Astrocyte of the spinal cord (primary cell): ENCODE results near the gene ZKSCAN5.

Experiments used
- DNase-seq: peaks from one replicate; pipeline ENCODE4 v3.0.0; 2011; ENCODE audit warnings: low read depth, low spot score
- H3K4me3 ChIP-seq: 2 replicates; pipeline ENCODE4 v1.5.1; 2011; ENCODE audit warnings: low read depth, mild to moderate bottlenecking, low read length, moderate library complexity
- in situ Hi-C: cut with HindIII; loops from 2 replicates; pipeline ENCODE4 v1.10.0; 2017; ENCODE audit warnings: low sequenced_read_pairs
- TF ChIP-seq, protein P1 (sequence below): IDR thresholded peaks from 2 replicates; pipeline ENCODE4 v1.5.1; 2012; ENCODE audit warnings: low read depth, mild to moderate bottlenecking, low read length, inconsistent platforms

The ZKSCAN5 gene

GRCh38 chr7:99551767-99552463, 47.5 kb downstream of the ZKSCAN5 start, which contains the start of gene FAM200A:
Gene FAM200A, minus strand, starts transcription at chr7:99552114. Its CDS starts 3,707 bp downstream, at chr7:99548407.
- peak; percentile 94 for DNase-seq
- H3K4me3 ChIP-seq = peak within 1 kb of the TSS; percentile 99
- TF ChIP-seq, protein P1, sequence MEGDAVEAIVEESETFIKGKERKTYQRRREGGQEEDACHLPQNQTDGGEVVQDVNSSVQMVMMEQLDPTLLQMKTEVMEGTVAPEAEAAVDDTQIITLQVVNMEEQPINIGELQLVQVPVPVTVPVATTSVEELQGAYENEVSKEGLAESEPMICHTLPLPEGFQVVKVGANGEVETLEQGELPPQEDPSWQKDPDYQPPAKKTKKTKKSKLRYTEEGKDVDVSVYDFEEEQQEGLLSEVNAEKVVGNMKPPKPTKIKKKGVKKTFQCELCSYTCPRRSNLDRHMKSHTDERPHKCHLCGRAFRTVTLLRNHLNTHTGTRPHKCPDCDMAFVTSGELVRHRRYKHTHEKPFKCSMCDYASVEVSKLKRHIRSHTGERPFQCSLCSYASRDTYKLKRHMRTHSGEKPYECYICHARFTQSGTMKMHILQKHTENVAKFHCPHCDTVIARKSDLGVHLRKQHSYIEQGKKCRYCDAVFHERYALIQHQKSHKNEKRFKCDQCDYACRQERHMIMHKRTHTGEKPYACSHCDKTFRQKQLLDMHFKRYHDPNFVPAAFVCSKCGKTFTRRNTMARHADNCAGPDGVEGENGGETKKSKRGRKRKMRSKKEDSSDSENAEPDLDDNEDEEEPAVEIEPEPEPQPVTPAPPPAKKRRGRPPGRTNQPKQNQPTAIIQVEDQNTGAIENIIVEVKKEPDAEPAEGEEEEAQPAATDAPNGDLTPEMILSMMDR = no peak
- in situ Hi-C loops = no loop called here

GRCh38 chr7:99553039-99553438, 48.6 kb downstream of the ZKSCAN5 start:
- DNase-seq = no peak
- no peak overlapping the region for H3K4me3 ChIP-seq
- TF ChIP-seq, protein P1 = no peak
- in situ Hi-C loops = no loop called here

DNA sequence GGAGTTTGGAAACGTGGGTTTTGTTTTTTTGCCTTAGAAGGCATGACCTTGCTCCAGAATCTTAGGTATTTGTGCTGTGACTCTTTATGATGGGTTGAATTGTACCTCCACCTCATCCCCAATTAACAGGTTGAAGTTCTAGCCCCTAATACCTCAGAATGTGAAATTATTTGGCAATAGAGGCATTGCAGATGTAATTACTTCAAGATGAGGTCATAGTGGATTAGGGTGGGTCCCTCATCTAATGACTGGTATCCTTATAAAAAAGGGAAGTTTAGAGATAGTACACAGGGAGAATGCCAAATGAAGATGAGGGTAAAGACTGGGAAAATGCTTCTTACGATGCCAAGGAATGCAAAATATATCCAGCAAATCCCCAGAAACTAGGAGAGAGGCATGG, 50.5 kb downstream of the ZKSCAN5 start:
- in situ Hi-C loops = no loop called here
- H3K4me3 ChIP-seq = no peak overlapping the region
- TF ChIP-seq, protein P1 = no peak
- no peak for DNase-seq

- DNase-seq = no peak
- in situ Hi-C loops = no loop called here
- peak overlapping the region; percentile 91 for H3K4me3 ChIP-seq
- TF ChIP-seq, protein P1 = no peak
These were observed 52.7 kb downstream of the ZKSCAN5 start for GRCh38 chr7:99557196-99557607.

GRCh38 chr7:99557940-99558305, 53.5 kb downstream of the ZKSCAN5 start:
- in situ Hi-C loops = no loop called here
- DNase-seq = no peak
- peak overlapping the region; percentile 91 for H3K4me3 ChIP-seq
- TF ChIP-seq, protein P1 = no peak

DNA sequence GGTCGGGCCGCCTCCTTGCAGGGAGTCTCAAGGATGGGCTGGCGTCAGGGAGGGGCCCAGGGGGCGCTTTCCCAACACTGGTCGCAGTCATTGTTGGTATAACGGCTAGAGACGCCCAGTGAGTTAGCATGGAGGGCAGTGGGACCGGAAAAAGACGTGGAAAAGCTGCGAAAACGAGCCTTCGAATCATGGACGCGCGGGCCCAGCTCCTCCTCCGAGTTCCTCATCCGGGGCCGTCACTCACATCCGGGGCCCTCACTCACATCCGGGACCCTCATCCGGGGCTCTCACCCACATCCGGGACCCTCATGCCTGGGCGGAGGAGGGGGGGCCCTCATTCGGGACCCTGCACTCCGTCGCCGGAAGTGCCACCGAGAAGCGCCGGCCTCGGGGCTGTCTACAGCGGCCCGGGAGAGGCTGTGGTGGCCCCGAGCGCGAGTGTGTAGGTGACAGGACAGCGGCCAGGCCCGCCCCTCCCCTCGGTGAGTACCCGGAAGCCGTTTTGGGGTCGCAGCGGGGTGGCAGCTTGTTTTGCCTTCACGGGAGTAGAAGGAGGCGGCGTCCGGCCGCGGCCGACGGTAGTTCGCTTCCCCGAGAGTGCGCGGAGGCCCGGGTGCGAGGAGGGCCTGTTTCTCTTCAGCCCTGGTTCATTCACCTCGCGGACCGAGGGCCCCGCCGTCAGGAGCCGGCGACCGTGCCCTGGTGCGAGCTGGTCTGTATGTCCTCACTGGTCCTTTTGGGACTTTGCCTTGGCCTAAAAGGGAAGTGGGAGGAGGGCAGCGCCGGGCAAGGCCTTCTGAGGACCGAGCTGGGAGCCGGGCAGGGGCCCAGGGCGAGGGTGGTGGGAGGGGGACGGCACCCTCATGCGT, 54.1 kb downstream of the ZKSCAN5 start, which contains the start of gene ZNF655:
Gene ZNF655 (plus strand): TSS at position 337 of the 869 bp plus-strand sequence. CDS start 1,918 bp downstream, outside the sequence.
- H3K4me3 ChIP-seq = peak within 1 kb of the TSS; percentile 91
- peak; percentile 92 for DNase-seq
- in situ Hi-C loops = no loop called here
- TF ChIP-seq, protein P1 = no peak
